ENCODE results near the gene DUSP7. TPM values are rescaled to one million over a fixed set of nuclear protein-coding genes. Genes with fewer than 3 reads are reported as not detected.

Gene DUSP7, protein sequence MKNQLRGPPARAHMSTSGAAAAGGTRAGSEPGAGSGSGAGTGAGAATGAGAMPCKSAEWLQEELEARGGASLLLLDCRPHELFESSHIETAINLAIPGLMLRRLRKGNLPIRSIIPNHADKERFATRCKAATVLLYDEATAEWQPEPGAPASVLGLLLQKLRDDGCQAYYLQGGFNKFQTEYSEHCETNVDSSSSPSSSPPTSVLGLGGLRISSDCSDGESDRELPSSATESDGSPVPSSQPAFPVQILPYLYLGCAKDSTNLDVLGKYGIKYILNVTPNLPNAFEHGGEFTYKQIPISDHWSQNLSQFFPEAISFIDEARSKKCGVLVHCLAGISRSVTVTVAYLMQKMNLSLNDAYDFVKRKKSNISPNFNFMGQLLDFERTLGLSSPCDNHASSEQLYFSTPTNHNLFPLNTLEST
- 40.7 and 41.2 TPM in 2 replicates for total RNA-seq

DNA sequence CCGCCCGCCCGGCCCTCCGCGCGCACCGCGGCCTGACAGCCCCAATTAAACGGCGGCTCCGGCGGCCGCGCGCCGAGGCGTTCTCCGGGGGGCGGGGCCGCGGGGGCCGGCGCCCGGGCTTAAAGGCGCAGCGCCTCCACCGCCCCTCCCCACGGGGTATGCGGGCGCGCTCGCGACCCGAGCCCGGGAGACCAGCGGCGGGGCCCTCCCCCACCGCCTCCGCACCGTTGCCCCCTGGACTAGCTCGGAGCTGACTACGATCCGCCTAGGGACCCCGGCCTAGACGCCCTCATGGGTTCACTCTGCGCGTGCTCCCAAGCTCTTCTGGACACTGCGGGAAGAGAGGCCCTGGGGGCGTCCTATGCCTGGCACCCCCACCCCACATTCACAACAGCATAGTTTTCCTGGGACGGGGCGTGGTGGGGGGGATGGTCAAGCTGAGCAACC is at the start of gene DUSP7:
TSS of gene DUSP7 (minus strand) at position 51 of the 447 bp plus-strand sequence. CDS start 205 bp downstream, outside the sequence.
- intact Hi-C loops (cut with micrococcal nuclease), result loop anchor here (2.0 to 10.0 kb wide), 8 partner anchors 82 to 1758 kb away; partner anchors contain the start of genes ABHD14A, ABHD14B, CYB561D2 and HYAL3

DNA sequence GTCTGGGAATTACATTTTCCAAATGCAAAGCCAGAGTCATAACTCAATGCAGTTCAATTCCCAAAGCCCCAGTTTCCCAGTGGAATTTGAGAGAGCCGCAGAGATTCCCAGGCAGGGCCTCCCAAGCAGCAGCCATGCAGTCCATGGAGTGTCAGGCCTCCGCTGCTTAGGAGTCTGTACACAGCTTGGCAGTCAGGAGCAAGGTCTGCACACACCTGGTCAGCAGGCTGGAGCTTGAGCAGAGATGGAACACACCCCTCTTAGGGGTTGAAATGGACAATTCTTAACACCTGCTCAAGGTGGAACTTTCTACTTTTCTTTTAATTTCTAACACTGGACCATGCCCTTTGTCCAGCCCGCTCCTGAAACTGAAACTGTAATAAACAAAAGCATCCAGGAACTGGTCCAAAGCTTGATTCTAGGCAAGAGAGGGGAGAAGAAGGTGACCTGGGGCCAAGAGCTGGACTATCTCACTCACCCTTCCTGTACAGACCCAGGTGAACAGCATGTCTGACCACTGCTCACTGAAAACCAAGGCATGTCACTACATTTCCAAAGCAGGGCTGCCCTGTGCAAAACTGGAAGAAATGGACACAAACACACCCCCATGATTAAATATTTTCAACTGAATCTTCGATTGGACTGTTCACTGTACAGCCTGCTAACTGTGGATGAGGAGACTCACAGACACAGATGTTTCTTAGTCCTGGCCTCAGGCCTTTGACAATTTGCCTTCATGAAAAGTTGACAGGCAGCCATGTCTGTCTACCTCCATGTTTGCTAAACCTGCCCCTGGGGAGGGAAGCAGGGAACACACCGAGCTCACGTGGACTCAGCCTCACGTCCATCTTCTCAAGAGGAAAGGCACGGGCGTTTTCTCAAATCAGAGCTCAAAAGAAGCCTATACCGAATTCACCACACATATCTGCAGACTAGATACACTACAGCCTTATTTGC is 48.6 kb upstream of the DUSP7 start:
- intact Hi-C loops (cut with micrococcal nuclease), result no loop called here

- intact Hi-C loops (cut with micrococcal nuclease), result no loop called here
These were observed 46.6 kb upstream of the DUSP7 start for GRCh38 chr3:52102934-52103333.

- intact Hi-C loops (cut with micrococcal nuclease), result no loop called here
These were observed 42.6 kb upstream of the DUSP7 start for GRCh38 chr3:52099001-52099401.

GRCh38 chr3:52097851-52098507 is 41.6 kb upstream of the DUSP7 start:
- intact Hi-C loops (cut with micrococcal nuclease), result no loop called here

- intact Hi-C loops (cut with micrococcal nuclease), result no loop called here
These were observed 39.8 kb upstream of the DUSP7 start for GRCh38 chr3:52095990-52096775.

GRCh38 chr3:52094571-52095485 is 38.5 kb upstream of the DUSP7 start:
- intact Hi-C loops (cut with micrococcal nuclease), result no loop called here

DNA sequence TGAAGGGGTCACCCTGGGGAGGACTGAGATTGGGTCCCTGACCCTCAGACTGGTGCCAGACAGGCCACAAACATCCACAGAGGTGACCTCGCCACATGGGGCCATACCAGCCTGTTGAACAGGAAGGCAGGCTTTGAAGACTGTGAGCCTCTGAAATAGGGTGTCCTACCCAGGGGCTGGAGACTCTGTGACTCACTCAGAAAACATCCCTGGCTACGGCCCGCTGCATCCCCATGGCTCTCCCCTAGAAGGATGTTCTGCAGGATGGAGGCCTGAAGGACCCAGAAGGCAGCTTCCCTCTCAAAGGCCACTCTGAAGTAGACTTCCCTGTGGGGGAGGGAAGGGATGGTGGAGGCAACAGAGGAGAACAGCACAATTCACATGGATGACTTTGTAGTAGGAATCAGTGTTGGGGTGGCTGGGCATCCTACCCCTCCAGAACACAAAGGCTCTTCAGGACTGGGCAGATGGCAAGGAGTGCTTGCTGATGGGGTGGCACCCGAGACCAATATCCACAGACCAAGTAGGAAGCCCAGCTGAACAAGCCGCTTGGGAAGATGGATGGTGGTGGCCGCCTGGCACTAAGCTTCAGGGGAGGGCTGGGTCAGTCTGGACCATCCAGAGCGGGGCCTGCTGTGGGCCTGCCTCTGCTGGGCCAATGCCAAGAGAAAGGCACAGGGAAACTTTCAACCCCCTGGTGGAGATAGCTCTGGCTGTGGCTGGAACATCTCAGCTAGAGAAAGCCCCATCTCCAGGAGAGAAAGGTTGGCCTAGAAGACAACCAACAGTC is 37.6 kb upstream of the DUSP7 start:
- intact Hi-C loops (cut with micrococcal nuclease), result no loop called here

DNA sequence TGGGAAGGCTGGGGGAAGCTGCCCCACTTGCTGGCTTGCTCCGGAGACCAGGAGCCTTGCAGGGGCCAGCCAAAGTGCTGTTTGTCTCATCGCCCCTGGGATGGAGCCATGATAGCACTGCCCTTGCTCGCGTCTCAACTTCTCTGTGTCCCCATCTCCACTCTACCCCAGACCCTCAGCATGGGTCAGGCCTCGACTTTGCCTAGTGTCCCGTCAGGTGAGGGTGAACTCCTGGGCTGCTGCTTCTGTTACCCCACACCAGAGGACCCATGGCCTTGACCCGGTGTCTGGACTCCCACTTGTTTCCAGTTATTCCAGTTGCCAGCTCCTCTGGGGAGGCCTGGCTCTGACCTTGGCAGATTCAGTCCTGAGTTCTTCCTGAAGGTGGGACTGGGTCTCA is 36.5 kb upstream of the DUSP7 start:
- intact Hi-C loops (cut with micrococcal nuclease), result no loop called here

GRCh38 chr3:52092271-52092660 is 35.9 kb upstream of the DUSP7 start:
- intact Hi-C loops (cut with micrococcal nuclease), result no loop called here

DNA sequence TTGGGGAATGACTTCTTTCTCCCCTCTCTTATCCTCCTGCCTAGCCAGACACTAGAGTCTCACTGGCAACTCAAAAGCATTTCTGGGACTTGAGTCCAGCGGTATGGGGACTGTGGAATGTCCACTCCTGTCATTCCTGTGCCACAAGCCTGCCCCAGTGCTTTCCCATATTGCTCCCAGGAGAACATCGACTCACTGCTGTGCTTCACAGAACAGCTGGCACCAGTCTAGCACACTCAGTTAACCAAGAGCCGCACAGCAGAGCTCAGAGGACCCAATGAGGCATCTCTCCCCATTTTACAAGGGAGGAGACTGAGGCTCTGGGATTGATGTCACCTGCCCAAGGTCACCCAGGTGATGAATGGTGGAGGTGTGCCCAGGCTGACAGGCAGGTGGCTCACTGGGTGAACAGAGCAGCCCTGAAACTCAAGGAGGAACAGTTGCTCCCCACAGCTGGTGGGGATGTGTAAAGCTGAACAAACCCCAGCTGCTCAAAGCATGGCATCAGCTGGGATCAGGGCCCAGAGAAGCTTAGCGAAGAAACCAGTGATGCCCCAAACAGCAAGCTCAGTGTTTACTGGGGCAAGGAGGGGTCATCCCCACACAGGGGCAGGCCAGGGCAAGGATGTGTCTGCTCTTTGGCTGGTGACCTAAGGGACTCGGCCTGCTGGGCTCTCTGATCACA is 35.4 kb upstream of the DUSP7 start:
- intact Hi-C loops (cut with micrococcal nuclease), result no loop called here

- intact Hi-C loops (cut with micrococcal nuclease), result no loop called here
These were observed 34.6 kb upstream of the DUSP7 start for GRCh38 chr3:52090933-52091468.

DNA sequence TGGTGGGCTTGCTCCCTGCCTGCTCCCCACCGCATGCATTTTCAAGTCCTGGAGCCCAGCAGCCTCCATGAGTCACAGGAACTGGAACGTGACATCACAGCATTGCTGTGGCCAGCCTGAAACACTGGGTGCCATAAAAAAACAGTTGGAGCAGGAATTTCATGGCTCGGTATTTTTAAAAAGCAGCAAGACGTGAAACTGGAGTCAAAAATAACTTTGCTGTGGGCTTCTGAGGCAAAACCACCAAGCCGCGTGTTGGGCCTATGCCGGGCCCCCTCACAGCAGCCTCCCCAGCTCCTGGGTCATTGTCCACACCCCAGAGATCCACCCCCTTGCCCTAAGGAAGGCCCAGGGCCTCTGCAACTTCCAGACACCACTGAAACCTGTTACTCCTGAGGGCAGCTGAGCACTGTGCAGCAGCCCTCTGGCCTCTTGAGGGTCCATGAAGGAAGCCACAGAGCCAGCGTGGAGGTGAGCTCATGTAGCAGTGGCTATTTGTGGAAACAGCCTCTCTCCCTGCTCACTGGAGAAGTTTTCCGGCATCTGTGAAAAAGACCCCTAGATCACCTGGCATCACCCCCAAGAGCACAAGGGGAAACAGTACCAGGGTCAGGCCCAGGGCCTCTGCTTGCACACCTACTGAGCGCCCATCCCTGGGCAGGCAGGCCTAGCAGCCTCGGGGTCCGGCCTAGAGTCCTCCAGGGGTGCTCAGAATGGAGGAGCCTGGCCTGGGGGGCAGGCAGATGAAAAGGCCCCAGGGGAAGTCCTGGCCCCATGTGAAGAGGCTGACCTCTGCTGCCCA is 34.0 kb upstream of the DUSP7 start:
- intact Hi-C loops (cut with micrococcal nuclease), result no loop called here

GRCh38 chr3:52089691-52090090 is 33.3 kb upstream of the DUSP7 start:
- intact Hi-C loops (cut with micrococcal nuclease), result loop anchor here (5.0 kb wide), 1 partner anchor 53 kb away; no protein-coding TSS in a partner anchor

DNA sequence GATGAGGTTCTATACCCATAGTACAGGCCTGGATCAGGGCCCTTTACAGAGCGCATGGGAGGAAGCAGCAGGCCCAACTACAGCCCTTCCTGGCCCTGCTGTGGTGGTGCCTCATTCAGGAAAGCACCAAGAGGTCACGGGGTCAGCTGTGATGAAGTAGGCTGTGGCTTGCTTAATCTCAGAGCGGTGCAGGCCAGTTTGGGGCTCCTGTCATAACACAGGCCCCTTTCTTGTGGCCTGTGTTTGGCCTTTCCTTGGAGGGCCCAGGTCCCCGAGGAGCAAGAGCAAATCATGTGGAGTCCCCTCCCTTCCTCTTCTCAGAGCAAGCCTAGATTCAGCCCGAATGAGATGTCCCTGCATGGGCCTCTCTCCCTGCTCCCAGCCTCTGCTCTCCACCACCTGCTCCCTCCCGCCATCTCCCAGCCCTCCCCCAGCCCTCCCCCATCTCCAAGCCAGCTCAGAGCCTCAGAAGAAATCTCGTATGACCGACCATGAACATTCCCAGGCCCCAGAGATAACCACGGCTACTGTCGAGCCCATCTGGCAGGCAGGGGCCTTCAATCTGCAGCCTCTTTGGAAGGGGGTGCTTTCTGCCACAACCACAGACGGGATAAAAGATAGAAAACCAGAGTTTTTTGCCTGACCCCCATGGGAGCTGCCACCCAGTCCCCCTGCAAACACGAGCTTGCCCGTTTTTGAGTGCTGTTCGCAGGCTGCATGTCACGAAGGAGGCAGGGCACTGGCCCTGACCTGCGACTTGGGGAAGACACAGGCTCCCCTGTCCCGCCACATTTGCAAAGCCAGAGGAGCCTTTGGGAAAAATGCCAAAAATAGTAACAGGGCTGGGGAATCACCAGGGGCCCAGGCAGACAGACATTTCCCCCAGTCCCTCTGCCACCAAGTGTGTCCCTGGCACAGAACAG is 32.3 kb upstream of the DUSP7 start:
- intact Hi-C loops (cut with micrococcal nuclease), result loop anchor here (5.0 kb wide), 1 partner anchor 54 kb away; no protein-coding TSS in a partner anchor

GRCh38 chr3:52087731-52088130 is 31.4 kb upstream of the DUSP7 start:
- intact Hi-C loops (cut with micrococcal nuclease), result loop anchor here (2.0 to 5.0 kb wide), 2 partner anchors 35 to 55 kb away; no protein-coding TSS in a partner anchor

Measured in T-helper 1 cell treated with Interleukin-12 subunit alpha and Interleukin-12 subunit beta and Interleukin-4 antibody, amounts not matched to agents 30 ng/mL and 1 ng/mL, for 36 hours (primary cell).